ENCODE data around the gene REXO1. TPM values are rescaled to one million over a fixed set of nuclear protein-coding genes. Genes with fewer than 3 reads are reported as not detected.

The REXO1 gene
- total RNA-seq, 3 donors from 2014 or later (not counting 1 experiment from before 2014, with no cell fraction given): 90.7 to 91.7 (median 91.5) TPM

GRCh38 chr19:1845642-1846041, 2.6 kb downstream of the REXO1 start:
- Histone ChIP-seq H3K4me3 (ENCODE audit: low read length) (no peak overlapping the region), H3K9me3 (ENCODE audit: control insufficient read depth, insufficient read depth, low read length) (no peaks in the 10 kb centered on the region), H3K27me3 (ENCODE audit: control insufficient read depth, insufficient read depth, low read length) (no peaks in the 10 kb centered on the region), H3K4me1 (ENCODE audit: control insufficient read depth, insufficient read depth, low read length) (peaks cover 69% of the 10 kb centered on the region), H3K27ac (ENCODE audit: low read length) (no peak overlapping the region), H3K36me3 (ENCODE audit: control insufficient read depth, insufficient read depth, low read length) (no peaks in the 10 kb centered on the region)
- 96% methylated on average over 11 of the region's 11 CpGs for WGBS (ENCODE audit: insufficient coverage)
- no peak for TF ChIP-seq CTCF (IDR thresholded peaks at IDR 0.05)
- H3K27me3 Mint-ChIP-seq (ENCODE audit: low read depth in 2 of 2): no peaks in the 10 kb centered on the region
- peak overlapping the region; percentile 66 to 90 for H3K27ac Mint-ChIP-seq
- no peaks in the 10 kb centered on the region for H3K9me3 Mint-ChIP-seq
- no peak overlapping the region for H3K4me3 Mint-ChIP-seq
- ATAC-seq (no peak), DNase-seq (no peak)
- peaks cover 35 to 66% of the 10 kb centered on the region in 2 donors for H3K4me1 Mint-ChIP-seq
- H3K36me3 Mint-ChIP-seq: no peaks in the 10 kb centered on the region
- intact Hi-C loops (cut with micrococcal nuclease): no loop called here

- 94% methylated on average over 16 of the region's 16 CpGs for WGBS (ENCODE audit: insufficient coverage)
- no peak for ATAC-seq
- Histone ChIP-seq H3K9me3 (ENCODE audit: control insufficient read depth, insufficient read depth, low read length) (no peaks in the 10 kb centered on the region), H3K36me3 (ENCODE audit: control insufficient read depth, insufficient read depth, low read length) (no peaks in the 10 kb centered on the region), H3K4me3 (ENCODE audit: low read length) (no peak overlapping the region), H3K4me1 (ENCODE audit: control insufficient read depth, insufficient read depth, low read length) (peaks cover 70% of the 10 kb centered on the region), H3K27me3 (ENCODE audit: control insufficient read depth, insufficient read depth, low read length) (no peaks in the 10 kb centered on the region), H3K27ac (ENCODE audit: low read length) (no peak overlapping the region)
- H3K4me3 Mint-ChIP-seq: no peak overlapping the region
- no peaks in the 10 kb centered on the region for H3K27me3 Mint-ChIP-seq (ENCODE audit: low read depth in 2 of 2)
- intact Hi-C loops (cut with micrococcal nuclease): no loop called here
- H3K27ac Mint-ChIP-seq: no peak overlapping the region
- TF ChIP-seq CTCF (IDR thresholded peaks at IDR 0.05): no peak
- H3K36me3 Mint-ChIP-seq: no peaks in the 10 kb centered on the region
- no peak for DNase-seq
- H3K4me1 Mint-ChIP-seq: peaks cover 35 to 68% of the 10 kb centered on the region in 2 donors
- no peaks in the 10 kb centered on the region for H3K9me3 Mint-ChIP-seq
These were observed 3.2 kb downstream of the REXO1 start for GRCh38 chr19:1845125-1845515.

- Histone ChIP-seq H3K4me3 (ENCODE audit: low read length) (no peak overlapping the region), H3K27me3 (ENCODE audit: control insufficient read depth, insufficient read depth, low read length) (no peaks in the 10 kb centered on the region), H3K9me3 (ENCODE audit: control insufficient read depth, insufficient read depth, low read length) (no peaks in the 10 kb centered on the region), H3K27ac (ENCODE audit: low read length) (no peak overlapping the region), H3K36me3 (ENCODE audit: control insufficient read depth, insufficient read depth, low read length) (peaks cover 4% of the 10 kb centered on the region), H3K4me1 (ENCODE audit: control insufficient read depth, insufficient read depth, low read length) (peaks cover 71% of the 10 kb centered on the region)
- TF ChIP-seq CTCF (IDR thresholded peaks at IDR 0.05): no peak
- Mint-ChIP-seq H3K9me3 (no peaks in the 10 kb centered on the region), H3K27ac (no peak overlapping the region), H3K36me3 (no peaks in the 10 kb centered on the region), H3K4me3 (no peak overlapping the region), H3K4me1 (peaks cover 35 to 70% of the 10 kb centered on the region in 2 donors), H3K27me3 (ENCODE audit: low read depth in 2 of 2) (no peaks in the 10 kb centered on the region)
- intact Hi-C loops (cut with micrococcal nuclease): no loop called here
- no peak for ATAC-seq
- WGBS (ENCODE audit: insufficient coverage): 95% methylated on average over 18 of the region's 19 CpGs
- DNase-seq: no peak
These were observed 3.7 kb downstream of the REXO1 start for GRCh38 chr19:1844513-1845124.
